ENCODE measurements around the gene CRTC1.

CRTC1 gene

GRCh38 chr19:18657590-18658365 lies 25.7 kb upstream of the CRTC1 start:
- no peak for TF ChIP-seq CTCF (IDR thresholded peaks at IDR 0.05; ENCODE audit: control insufficient read depth, insufficient read depth, low read depth, low read length, missing control alignments)
- peak; percentile 48 for DNase-seq (ENCODE audit: low read depth)
- no peak overlapping the region for H3K4me3 ChIP-seq (ENCODE audit: control insufficient read depth, low read depth, low read length)

- no peak for DNase-seq (ENCODE audit: low read depth)
- H3K4me3 ChIP-seq (ENCODE audit: control insufficient read depth, low read depth, low read length) = no peak overlapping the region
- TF ChIP-seq CTCF (IDR thresholded peaks at IDR 0.05; ENCODE audit: control insufficient read depth, insufficient read depth, low read depth, low read length, missing control alignments) = no peak
These were observed 25.1 kb upstream of the CRTC1 start for GRCh38 chr19:18658366-18658855.

GRCh38 chr19:18659281-18660050 lies 24.0 kb upstream of the CRTC1 start:
- H3K4me3 ChIP-seq (ENCODE audit: control insufficient read depth, low read depth, low read length) = no peak overlapping the region
- no peak for DNase-seq (ENCODE audit: low read depth)
- no peak for TF ChIP-seq CTCF (IDR thresholded peaks at IDR 0.05; ENCODE audit: control insufficient read depth, insufficient read depth, low read depth, low read length, missing control alignments)

GRCh38 chr19:18660051-18660910 lies 23.2 kb upstream of the CRTC1 start:
- peak overlapping the region; percentile 17 for H3K4me3 ChIP-seq (ENCODE audit: control insufficient read depth, low read depth, low read length)
- DNase-seq (ENCODE audit: low read depth) = no peak
- TF ChIP-seq CTCF (IDR thresholded peaks at IDR 0.05; ENCODE audit: control insufficient read depth, insufficient read depth, low read depth, low read length, missing control alignments) = no peak

GRCh38 chr19:18660939-18661670 lies 22.4 kb upstream of the CRTC1 start:
- TF ChIP-seq CTCF (IDR thresholded peaks at IDR 0.05; ENCODE audit: control insufficient read depth, insufficient read depth, low read depth, low read length, missing control alignments) = no peak
- no peak for DNase-seq (ENCODE audit: low read depth)
- no peak overlapping the region; the same call in 1 of the 2 replicates for H3K4me3 ChIP-seq (ENCODE audit: control insufficient read depth, low read depth, low read length)
